Cortex of kidney (tissue), 1 donor: ENCODE measurements around the gene FRA10AC1.
A peak's percentile ranks its signal among the peaks of the same experiment; 100 is the strongest.

Source experiments
- DNase-seq: peaks from one replicate; lab custom pipeline; 2025; lab: John Stamatoyannopoulos, UW

Gene FRA10AC1

GRCh38 chr10:93702210-93703001 is at the start of gene FRA10AC1:
Gene FRA10AC1, minus strand, starts transcription at chr10:93702592. Its CDS starts 2,486 bp downstream, at chr10:93700106.
- peak; percentile 57 for DNase-seq

- no peak for DNase-seq
Observed at GRCh38 chr10:93751832-93752231, 49.4 kb upstream of the FRA10AC1 start.

GRCh38 chr10:93751124-93751523 is 48.7 kb upstream of the FRA10AC1 start:
- DNase-seq: no peak

- DNase-seq: no peak
Observed at GRCh38 chr10:93749218-93749799, 46.9 kb upstream of the FRA10AC1 start.

- DNase-seq: no peak
Observed at GRCh38 chr10:93746844-93747284, 44.5 kb upstream of the FRA10AC1 start.

- DNase-seq: no peak
Observed at GRCh38 chr10:93745408-93746065, 43.1 kb upstream of the FRA10AC1 start.

GRCh38 chr10:93742633-93743349 is 40.4 kb upstream of the FRA10AC1 start:
- no peak for DNase-seq

- no peak for DNase-seq
Observed at GRCh38 chr10:93741367-93741766, 39.0 kb upstream of the FRA10AC1 start.

GRCh38 chr10:93726024-93726423 is 23.6 kb upstream of the FRA10AC1 start:
- no peak for DNase-seq

GRCh38 chr10:93723153-93723552 is 20.8 kb upstream of the FRA10AC1 start:
- DNase-seq: no peak

- DNase-seq: no peak
Observed at GRCh38 chr10:93722550-93722949, 20.2 kb upstream of the FRA10AC1 start.

GRCh38 chr10:93719901-93720300 is 17.5 kb upstream of the FRA10AC1 start:
- no peak for DNase-seq

- no peak for DNase-seq
Observed at GRCh38 chr10:93718937-93719725, 16.7 kb upstream of the FRA10AC1 start.

GRCh38 chr10:93716766-93717165 is 14.4 kb upstream of the FRA10AC1 start:
- no peak for DNase-seq

GRCh38 chr10:93715345-93715744 is 13.0 kb upstream of the FRA10AC1 start:
- DNase-seq: no peak

- DNase-seq: no peak
Observed at GRCh38 chr10:93712593-93712992, 10.2 kb upstream of the FRA10AC1 start.

GRCh38 chr10:93711891-93712290 is 9.5 kb upstream of the FRA10AC1 start:
- DNase-seq: no peak

GRCh38 chr10:93710333-93710909 is 8.0 kb upstream of the FRA10AC1 start:
- DNase-seq: no peak

GRCh38 chr10:93707623-93708022 is 5.2 kb upstream of the FRA10AC1 start:
- no peak for DNase-seq

- DNase-seq: no peak
Observed at GRCh38 chr10:93704451-93704850, 2.1 kb upstream of the FRA10AC1 start.

GRCh38 chr10:93703841-93704240 is 1.4 kb upstream of the FRA10AC1 start:
- DNase-seq: no peak
